ENCODE data around the gene SLC25A33. TPM values are rescaled to one million over a fixed set of nuclear protein-coding genes. Genes with fewer than 3 reads are reported as not detected.
A peak's percentile ranks its signal among the peaks of the same experiment; 100 is the strongest.

The SLC25A33 gene
- polyA plus RNA-seq, 1 donor = 4.4 TPM

- DNase-seq = no peak
Observed at GRCh38 chr1:9580942-9581341, 41.7 kb downstream of the SLC25A33 start.

- DNase-seq = no peak
Observed at GRCh38 chr1:9586147-9586766, 47.0 kb downstream of the SLC25A33 start.

- peak; percentile 95 for DNase-seq
Observed at GRCh38 chr1:9588551-9589143, 49.4 kb downstream of the SLC25A33 start, which contains the start of gene TMEM201. TSS of gene TMEM201 (plus strand) at chr1:9588911. CDS start at chr1:9588931, 20 bp downstream.

GRCh38 chr1:9589144-9589718 is 50.0 kb downstream of the SLC25A33 start:
- peak; percentile 10 for DNase-seq

- no peak for DNase-seq
Observed at GRCh38 chr1:9589719-9590157, 50.5 kb downstream of the SLC25A33 start.

- DNase-seq = no peak
Observed at GRCh38 chr1:9590201-9590600, 50.9 kb downstream of the SLC25A33 start.

GRCh38 chr1:9590945-9591668 is 51.8 kb downstream of the SLC25A33 start:
- DNase-seq = no peak

- no peak for DNase-seq
Observed at GRCh38 chr1:9591669-9592509, 52.6 kb downstream of the SLC25A33 start.

- DNase-seq = no peak
Observed at GRCh38 chr1:9592510-9593075, 53.3 kb downstream of the SLC25A33 start.

- DNase-seq = no peak
Observed at GRCh38 chr1:9593147-9593491, 53.9 kb downstream of the SLC25A33 start.

- DNase-seq = peak; percentile 88
Observed at GRCh38 chr1:9593492-9594465, 54.5 kb downstream of the SLC25A33 start.

GRCh38 chr1:9594471-9595155 is 55.3 kb downstream of the SLC25A33 start:
- no peak for DNase-seq

- DNase-seq = no peak
Observed at GRCh38 chr1:9595156-9595967, 56.1 kb downstream of the SLC25A33 start.

GRCh38 chr1:9595968-9596340 is 56.7 kb downstream of the SLC25A33 start:
- no peak for DNase-seq

GRCh38 chr1:9596415-9597123 is 57.3 kb downstream of the SLC25A33 start:
- DNase-seq = peak; percentile 27

- no peak for DNase-seq
Observed at GRCh38 chr1:9597361-9598315, 58.4 kb downstream of the SLC25A33 start.

- DNase-seq = no peak
Observed at GRCh38 chr1:9598316-9598700, 59.0 kb downstream of the SLC25A33 start.
